Neuronal stem cell (in vitro differentiated cells): ENCODE measurements around the gene PLIN5.

Source experiments
- DNase-seq: peaks from one replicate; pipeline ENCODE4 v3.0.0-alpha.2; 2013; ENCODE audit warnings: low spot score
- H2AFZ ChIP-seq: one replicate; pipeline ENCODE4 v1.6.1; 2013; ENCODE audit warnings: mild to moderate bottlenecking, low read length, inconsistent platforms
- H2AK5ac ChIP-seq: 2 replicates; pipeline ENCODE4 v1.6.1; 2013; ENCODE audit warnings: low read depth, mild to moderate bottlenecking, inconsistent platforms, low read length, moderate library complexity, mixed read lengths
- H2BK120ac ChIP-seq: 2 replicates; pipeline ENCODE4 v1.6.1; 2013; ENCODE audit warnings: low read depth, mild to moderate bottlenecking, inconsistent platforms, low read length, moderate library complexity, mixed read lengths
- H2BK12ac ChIP-seq: one replicate; pipeline ENCODE4 v1.6.1; 2013; ENCODE audit warnings: low read length, inconsistent platforms
- H2BK15ac ChIP-seq: 2 replicates; pipeline ENCODE4 v1.6.1; 2013; ENCODE audit warnings: mild to moderate bottlenecking, low read length, inconsistent platforms, mixed read lengths
- H2BK5ac ChIP-seq: one replicate; pipeline ENCODE4 v1.6.1; 2013; ENCODE audit warnings: inconsistent platforms, mild to moderate bottlenecking, low read length, moderate library complexity
- H3K14ac ChIP-seq: one replicate; pipeline ENCODE4 v1.6.1; 2013; ENCODE audit warnings: low read length, inconsistent platforms
- H3K18ac ChIP-seq: 2 replicates; pipeline ENCODE4 v1.6.1; 2013; ENCODE audit warnings: low read length, inconsistent platforms
- H3K23ac ChIP-seq: 2 replicates; pipeline ENCODE4 v1.6.1; 2013; ENCODE audit warnings: low read depth, mild to moderate bottlenecking, mixed read lengths, low read length, inconsistent platforms; ENCODE audit not compliant: poor library complexity
- H3K27ac ChIP-seq: replicated peaks from 3 replicates; pipeline ENCODE4 v1.5.1; 2013; ENCODE audit warnings: low read length, inconsistent platforms
- H3K27me3 ChIP-seq, 3 experiments: 2 replicates each; pipeline ENCODE4 v1.6.1; 2013; ENCODE audit warnings: low read length in 3 of 3, mild to moderate bottlenecking in 2 of 3, inconsistent platforms in 1 of 3, low read depth in 1 of 3, mixed read lengths in 1 of 3, moderate library complexity in 1 of 3; ENCODE audit not compliant: control insufficient read depth in 3 of 3, insufficient read depth in 3 of 3
- H3K36me3 ChIP-seq, 2 donors: replicated peaks in 1 of 2; 2 replicates each; pipeline ENCODE4 v1.6.1; 2013; ENCODE audit warnings: low read length in 2 of 2; ENCODE audit not compliant: control insufficient read depth in 2 of 2, insufficient read depth in 2 of 2
- H3K4ac ChIP-seq: 2 replicates; pipeline ENCODE4 v1.6.1; 2013; ENCODE audit warnings: inconsistent platforms, mild to moderate bottlenecking, low read length, moderate library complexity
- H3K4me1 ChIP-seq, 2 donors: 1 replicate in 1 of 2; 2 replicates in 1 of 2; pipeline ENCODE4 v1.6.1; 2013; ENCODE audit warnings: low read length in 2 of 2, low read depth in 1 of 2; ENCODE audit not compliant: control insufficient read depth in 2 of 2, insufficient read depth in 1 of 2
- H3K4me2 ChIP-seq: one replicate; pipeline ENCODE4 v1.6.1; 2013; ENCODE audit warnings: mild to moderate bottlenecking, low read length, inconsistent platforms; ENCODE audit not compliant: insufficient read depth, poor library complexity, severe bottlenecking
- H3K4me3 ChIP-seq, 2 donors: 2 replicates each; pipeline ENCODE4 v1.5.1; 2013; ENCODE audit warnings: low read length in 2 of 2, mild to moderate bottlenecking in 2 of 2, inconsistent platforms in 1 of 2, moderate library complexity in 1 of 2
- H3K79me1 ChIP-seq: one replicate; pipeline ENCODE4 v1.6.1; 2013; ENCODE audit warnings: low read depth, mild to moderate bottlenecking, inconsistent platforms, low read length, moderate library complexity
- H3K9ac ChIP-seq: one replicate; pipeline ENCODE4 v1.6.1; 2013; ENCODE audit warnings: mild to moderate bottlenecking, low read depth, low read length, inconsistent platforms; ENCODE audit not compliant: poor library complexity
- H3K9me3 ChIP-seq, 2 donors: replicated peaks in 1 of 2; 2 replicates each; pipeline versions ENCODE3 to v1.6.1; 2013; ENCODE audit warnings: low read length in 2 of 2, mild to moderate bottlenecking in 2 of 2, inconsistent platforms in 1 of 2, low read depth in 1 of 2, mixed read lengths in 1 of 2, moderate library complexity in 1 of 2; ENCODE audit not compliant: control insufficient read depth in 2 of 2, insufficient read depth in 1 of 2
- H4K8ac ChIP-seq: one replicate; pipeline ENCODE4 v1.6.1; 2013; ENCODE audit warnings: low read depth, mild to moderate bottlenecking, inconsistent platforms, low read length, moderate library complexity
- H4K91ac ChIP-seq: one replicate; pipeline ENCODE4 v1.6.1; 2013; ENCODE audit warnings: low read length, low read depth, mild to moderate bottlenecking, inconsistent platforms; ENCODE audit not compliant: poor library complexity
- WGBS, 2 donors: extraction: QIAGEN DNeasy Blood & Tissue Kit; methylation state at CpG; one replicate each; pipeline ENCODE4 v1.1.7; 2013; ENCODE audit warnings: missing lambda C conversion rate in 2 of 2, mixed read lengths in 1 of 2; ENCODE audit not compliant: insufficient read length in 2 of 2, insufficient replicate concordance in 1 of 2; ENCODE audit errors: extremely low coverage in 2 of 2; 5-methylcytosine and 5-hydroxymethylcytosine counted together

Gene PLIN5

DNA sequence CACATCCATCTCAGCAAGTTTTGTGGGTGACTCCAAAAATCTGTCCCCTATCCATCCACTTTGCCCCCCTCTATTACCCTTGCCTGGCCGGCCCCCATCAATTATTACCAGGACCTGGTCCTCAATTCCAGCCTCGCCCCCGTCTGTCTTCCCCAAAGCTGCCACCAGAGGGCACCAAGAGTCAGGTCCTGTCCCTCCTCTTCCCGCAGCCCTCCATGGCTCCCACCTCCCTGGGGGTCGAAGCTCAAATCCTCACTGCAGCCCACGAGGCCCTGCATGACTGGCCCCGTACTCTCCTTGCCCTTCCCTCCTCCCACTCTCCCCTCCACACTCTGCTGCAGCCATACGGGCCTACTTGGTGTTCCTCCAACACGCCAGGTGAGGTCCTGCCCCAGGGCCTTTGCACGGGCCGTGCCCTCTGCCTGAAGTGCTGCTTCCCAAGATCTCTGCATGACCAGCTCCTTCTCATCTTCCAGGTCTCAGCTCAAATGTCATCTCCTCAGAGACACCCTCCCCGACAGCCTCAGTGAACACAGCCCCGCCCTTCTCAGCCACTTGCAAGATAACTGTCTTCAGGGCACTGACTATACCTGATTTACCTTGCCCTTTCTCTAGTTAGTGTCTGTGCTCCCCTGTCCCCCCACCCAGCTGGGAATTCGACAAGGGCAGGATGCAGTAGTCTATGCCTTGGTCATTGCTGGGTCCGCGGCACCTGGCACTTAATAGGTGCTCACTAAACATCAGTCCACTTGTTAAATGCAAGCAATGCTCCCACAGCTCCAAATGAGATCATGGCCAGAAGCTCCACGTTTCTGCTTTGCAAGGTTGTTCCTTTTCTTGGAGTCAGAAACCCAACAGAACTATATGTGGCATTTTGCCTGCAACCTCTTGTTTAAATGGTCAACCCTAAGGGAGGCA, 41.3 kb upstream of the PLIN5 start:
- Histone ChIP-seq H4K8ac (no peak overlapping the region), H3K27me3 (peaks cover 0 to 4% (median 0%) of the 10 kb centered on the region in 3 experiments), H2BK15ac (no peak overlapping the region), H4K91ac (no peak overlapping the region), H2BK12ac (no peak overlapping the region), H3K23ac (peak overlapping the region; percentile 90), H3K18ac (no peak overlapping the region), H2AK5ac (no peak overlapping the region), H3K9me3 (no peaks in the 10 kb centered on the region), H3K4me3 (no peak overlapping the region), H3K27ac (no peak overlapping the region), H3K9ac (no peak overlapping the region), H2BK5ac (no peak overlapping the region), H3K36me3 (peaks cover 0 to 2% of the 10 kb centered on the region in 2 donors), H2BK120ac (no peak overlapping the region), H3K4ac (no peak overlapping the region), H3K79me1 (peaks cover 9% of the 10 kb centered on the region), H2AFZ (no peak overlapping the region), H3K4me2 (no peak overlapping the region), H3K14ac (no peak overlapping the region), H3K4me1 (peaks cover 8 to 15% of the 10 kb centered on the region in 2 donors)
- WGBS, 2 donors: no CpG with 5 or more reads among the region's 17 CpGs
- DNase-seq: no peak

GRCh38 chr19:4575267-4576015, 40.4 kb upstream of the PLIN5 start:
- no peak overlapping the region for H3K27ac ChIP-seq

DNA sequence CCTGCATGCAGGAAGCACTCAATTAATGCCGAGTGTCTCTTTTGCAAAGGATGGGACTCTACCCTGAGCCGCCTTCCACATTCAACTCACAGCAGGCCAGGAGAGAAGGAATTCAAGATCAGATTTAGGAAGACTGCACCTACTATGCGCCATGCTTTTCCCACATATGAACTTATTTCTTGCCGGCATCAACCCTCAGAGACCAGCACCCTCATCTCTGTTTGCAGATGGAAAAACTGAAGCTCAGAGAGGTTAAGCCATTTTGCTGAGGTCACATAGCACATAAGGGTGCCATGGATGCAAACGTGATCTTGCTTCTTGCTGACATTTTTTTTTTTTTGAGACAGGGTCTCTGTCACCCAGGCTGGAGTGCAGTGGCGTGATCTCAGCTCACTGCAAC, 38.7 kb upstream of the PLIN5 start:
- H3K9ac ChIP-seq: no peak overlapping the region
- no peak overlapping the region for H4K91ac ChIP-seq
- H2BK120ac ChIP-seq: no peak overlapping the region
- H3K18ac ChIP-seq: no peak overlapping the region
- H3K4ac ChIP-seq: no peak overlapping the region
- H3K23ac ChIP-seq: no peak overlapping the region
- no CpG with 5 or more reads among the region's 6 CpGs for WGBS, 2 donors
- H3K14ac ChIP-seq: no peak overlapping the region
- H3K79me1 ChIP-seq: peaks cover 4% of the 10 kb centered on the region
- no peak overlapping the region for H2BK12ac ChIP-seq
- H4K8ac ChIP-seq: no peak overlapping the region
- no peak overlapping the region for H3K27ac ChIP-seq
- no peak overlapping the region for H2BK15ac ChIP-seq
- no peak overlapping the region for H2AK5ac ChIP-seq
- no peak for DNase-seq
- H2AFZ ChIP-seq: no peak overlapping the region
- H2BK5ac ChIP-seq: no peak overlapping the region
- H3K4me3 ChIP-seq: no peak overlapping the region
- H3K4me1 ChIP-seq: peaks cover 8 to 12% of the 10 kb centered on the region in 2 donors
- peaks cover 0 to 2% of the 10 kb centered on the region in 2 donors for H3K36me3 ChIP-seq
- H3K27me3 ChIP-seq: no peaks in the 10 kb centered on the region
- no peaks in the 10 kb centered on the region for H3K9me3 ChIP-seq
- H3K4me2 ChIP-seq: no peak overlapping the region

More at GRCh38 chr19:4575267-4576015, 40.4 kb upstream of the PLIN5 start:
- peaks cover 8% of the 10 kb centered on the region for H3K79me1 ChIP-seq
- no peak for DNase-seq
- no peak overlapping the region for H2BK12ac ChIP-seq
- no peak overlapping the region for H2AK5ac ChIP-seq
- peak overlapping the region; percentile 27 for H3K18ac ChIP-seq
- H2BK120ac ChIP-seq: peak overlapping the region; percentile 63
- H3K4me3 ChIP-seq: no peak overlapping the region
- H3K23ac ChIP-seq: peak overlapping the region; percentile 6
- H4K8ac ChIP-seq: no peak overlapping the region
- H2BK15ac ChIP-seq: no peak overlapping the region
- no peak overlapping the region for H4K91ac ChIP-seq
- H3K4ac ChIP-seq: no peak overlapping the region
- WGBS, 2 donors: no CpG with 5 or more reads among the region's 19 CpGs
- H3K36me3 ChIP-seq: peaks cover 0 to 2% of the 10 kb centered on the region in 2 donors
- H3K14ac ChIP-seq: no peak overlapping the region
- no peak overlapping the region for H3K9ac ChIP-seq
- no peak overlapping the region for H3K4me2 ChIP-seq
- H3K9me3 ChIP-seq: no peaks in the 10 kb centered on the region
- no peak overlapping the region for H2BK5ac ChIP-seq
- H3K27me3 ChIP-seq: peaks cover 0 to 4% (median 0%) of the 10 kb centered on the region in 3 experiments
- H2AFZ ChIP-seq: peak overlapping the region; percentile 43
- peaks cover 8 to 15% of the 10 kb centered on the region in 2 donors for H3K4me1 ChIP-seq
